ENCODE measurements around the gene KRT83.

- TF ChIP-seq CBX2 (IDR thresholded peaks at IDR 0.05; ENCODE audit: borderline replicate concordance, low read depth), result no peak
- no peak for TF ChIP-seq CTCF (IDR thresholded peaks at IDR 0.05)
- no peak for TF ChIP-seq RFX5 (IDR thresholded peaks at IDR 0.05)
- no peak for TF ChIP-seq POLR2A (IDR thresholded peaks at IDR 0.05; ENCODE audit: low read length)
- no peak for TF ChIP-seq TFCP2L1 (CRISPR knock-in tag; IDR thresholded peaks at IDR 0.05)
- no peak for TF ChIP-seq EP300 (IDR thresholded peaks at IDR 0.05)
- no peak for TF ChIP-seq NPAS2 (CRISPR knock-in tag; IDR thresholded peaks at IDR 0.05; ENCODE audit: borderline replicate concordance)
These were observed 50.6 kb downstream of the KRT83 start for GRCh38 chr12:52270541-52271070.
